DOHH2 (cell line): ENCODE measurements around the gene ZC3H4.

ENCODE experiments used
- CTCF ChIP-seq: fragments of 200-600 bp; sonication (generic); IDR thresholded peaks from one replicate; pipeline ENCODE4 v1.5.1; 2014; ENCODE audit warnings: antibody characterized with exemption, mild to moderate bottlenecking, low read depth, low read length; ENCODE audit not compliant: poor library complexity, severe bottlenecking
- EZH2phosphoT487 ChIP-seq: fragments of 200-600 bp; sonication (generic); IDR thresholded peaks from 2 replicates; pipeline ENCODE4 v1.6.1; 2017; ENCODE audit warnings: borderline replicate concordance, mild to moderate bottlenecking, antibody characterized with exemption, low read length, moderate library complexity, mixed read lengths

DNA sequence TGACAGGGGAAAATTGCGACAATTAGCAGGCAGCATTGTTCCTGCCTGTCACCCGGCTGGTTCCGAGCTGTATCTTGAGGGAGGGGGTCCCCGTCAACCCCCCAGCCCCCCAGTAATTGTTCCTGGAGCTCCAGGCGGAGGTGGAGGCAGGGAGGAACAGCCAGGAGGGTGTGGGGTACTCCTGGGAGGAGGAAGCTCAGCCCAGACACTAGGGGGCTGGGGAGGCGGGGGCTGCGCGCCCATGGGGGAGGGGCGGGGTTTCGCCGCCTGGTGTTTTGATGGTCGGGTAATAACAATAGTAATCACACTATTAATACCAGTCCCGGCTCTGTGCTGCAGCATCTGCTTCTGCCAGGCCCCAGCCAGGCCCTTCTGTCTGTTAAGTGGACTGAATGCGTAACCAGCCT, 85.4 kb downstream of the ZC3H4 start:
- TF ChIP-seq CTCF, result no peak
- TF ChIP-seq EZH2phosphoT487, result no peak
